Brain microvascular endothelial cell (primary cell): Measurements from ENCODE around the gene PAPSS2.

Experiments used
- DNase-seq: peaks from one replicate; pipeline ENCODE4 v3.0.0-alpha.2; 2020
- H3K27ac ChIP-seq: fragments of 250-450 bp; sonication (Bioruptor Pico); 2 replicates; pipeline ENCODE4 v1.5.1; 2020; ENCODE audit warnings: mild to moderate bottlenecking, moderate library complexity
- H3K27me3 ChIP-seq: fragments of 250-450 bp; sonication (Bioruptor Pico); replicated peaks from 2 replicates; pipeline ENCODE4 v1.5.1; 2020; ENCODE audit warnings: mild to moderate bottlenecking
- H3K36me3 ChIP-seq: fragments of 250-450 bp; sonication (Bioruptor Pico); replicated peaks from 2 replicates; pipeline ENCODE4 v1.5.1; 2020; ENCODE audit warnings: mild to moderate bottlenecking
- H3K4me3 ChIP-seq: 2 replicates; pipeline ENCODE4 v1.5.1; 2011; ENCODE audit warnings: low read depth, mild to moderate bottlenecking, control low read depth, low read length, moderate library complexity
- CTCF ChIP-seq: IDR thresholded peaks from 2 replicates; pipeline ENCODE4 v1.5.1; 2011; ENCODE audit warnings: low read depth, mild to moderate bottlenecking, moderate library complexity, low read length, control low read depth, inconsistent platforms; ENCODE audit errors: missing control alignments
- in situ Hi-C: cut with HindIII; loops from 2 replicates; pipeline ENCODE4 v1.10.0; 2017; ENCODE audit warnings: low sequenced_read_pairs, low pct_ligation_motif_present

The PAPSS2 gene

GRCh38 chr10:87685832-87686574 is 26.3 kb downstream of the PAPSS2 start:
- DNase-seq, result no peak
- no peak for TF ChIP-seq CTCF
- H3K36me3 ChIP-seq, result peaks cover 9% of the 10 kb centered on the region
- no peak overlapping the region for H3K4me3 ChIP-seq
- in situ Hi-C loops, result no loop called here
- no peaks in the 10 kb centered on the region for H3K27me3 ChIP-seq
- no peak overlapping the region for H3K27ac ChIP-seq

- H3K36me3 ChIP-seq, result no peaks in the 10 kb centered on the region
- TF ChIP-seq CTCF, result no peak
- no peaks in the 10 kb centered on the region for H3K27me3 ChIP-seq
- no peak overlapping the region for H3K27ac ChIP-seq
- H3K4me3 ChIP-seq, result no peak overlapping the region
- in situ Hi-C loops, result no loop called here
- no peak for DNase-seq
Measured at GRCh38 chr10:87691506-87692070, 31.9 kb downstream of the PAPSS2 start.

- no peak overlapping the region for H3K4me3 ChIP-seq
- in situ Hi-C loops, result no loop called here
- H3K36me3 ChIP-seq, result no peaks in the 10 kb centered on the region
- DNase-seq, result no peak
- no peak for TF ChIP-seq CTCF
- no peak overlapping the region for H3K27ac ChIP-seq
- H3K27me3 ChIP-seq, result no peaks in the 10 kb centered on the region
Measured at GRCh38 chr10:87692956-87693484, 33.3 kb downstream of the PAPSS2 start.

GRCh38 chr10:87694011-87694794 is 34.5 kb downstream of the PAPSS2 start:
- H3K4me3 ChIP-seq, result no peak overlapping the region
- no peaks in the 10 kb centered on the region for H3K36me3 ChIP-seq
- in situ Hi-C loops, result no loop called here
- no peaks in the 10 kb centered on the region for H3K27me3 ChIP-seq
- H3K27ac ChIP-seq, result no peak overlapping the region
- TF ChIP-seq CTCF, result no peak
- no peak for DNase-seq

GRCh38 chr10:87695074-87695473 is 35.4 kb downstream of the PAPSS2 start:
- in situ Hi-C loops, result no loop called here
- no peak overlapping the region for H3K4me3 ChIP-seq
- no peaks in the 10 kb centered on the region for H3K27me3 ChIP-seq
- no peaks in the 10 kb centered on the region for H3K36me3 ChIP-seq
- TF ChIP-seq CTCF, result no peak
- no peak for DNase-seq
- H3K27ac ChIP-seq, result no peak overlapping the region
